Measurements from ENCODE around the gene PARP6.

PARP6 gene

DNA sequence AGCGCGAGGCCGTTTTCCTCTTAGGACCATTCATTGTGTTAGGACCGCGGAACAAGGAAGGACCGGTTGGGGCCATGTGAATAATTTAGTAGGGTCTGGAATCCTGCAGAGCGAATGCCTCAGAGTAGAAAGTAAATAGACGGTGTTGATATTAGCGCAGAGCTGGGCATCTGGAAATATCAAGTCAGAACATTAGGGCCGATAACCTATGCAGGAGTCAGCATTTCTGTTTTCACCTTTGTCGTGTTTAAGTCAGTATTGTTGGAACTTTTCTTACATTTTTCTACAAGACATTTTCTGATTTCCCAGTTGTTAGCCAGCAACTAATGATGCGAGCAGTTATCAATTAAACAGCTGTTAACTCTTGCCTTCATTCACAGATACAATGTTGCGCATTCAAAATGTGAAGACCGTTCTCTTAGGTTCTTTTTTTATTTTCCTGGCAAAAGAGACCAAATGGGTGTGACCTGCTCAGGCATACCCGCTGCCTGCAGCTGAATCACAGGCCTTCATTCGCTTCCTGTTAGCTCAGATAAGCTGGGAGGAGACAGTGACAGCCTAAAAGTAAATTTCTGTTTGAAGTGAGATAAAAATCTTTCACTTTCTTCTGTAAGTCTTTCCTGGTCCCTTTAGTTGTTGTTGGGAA, 40.4 kb downstream of the PARP6 start:
- peak in 1 of 3 donors; percentile 33 for DNase-seq (ENCODE audit: low read depth in 2 of 3, low spot score in 1 of 3)

DNA sequence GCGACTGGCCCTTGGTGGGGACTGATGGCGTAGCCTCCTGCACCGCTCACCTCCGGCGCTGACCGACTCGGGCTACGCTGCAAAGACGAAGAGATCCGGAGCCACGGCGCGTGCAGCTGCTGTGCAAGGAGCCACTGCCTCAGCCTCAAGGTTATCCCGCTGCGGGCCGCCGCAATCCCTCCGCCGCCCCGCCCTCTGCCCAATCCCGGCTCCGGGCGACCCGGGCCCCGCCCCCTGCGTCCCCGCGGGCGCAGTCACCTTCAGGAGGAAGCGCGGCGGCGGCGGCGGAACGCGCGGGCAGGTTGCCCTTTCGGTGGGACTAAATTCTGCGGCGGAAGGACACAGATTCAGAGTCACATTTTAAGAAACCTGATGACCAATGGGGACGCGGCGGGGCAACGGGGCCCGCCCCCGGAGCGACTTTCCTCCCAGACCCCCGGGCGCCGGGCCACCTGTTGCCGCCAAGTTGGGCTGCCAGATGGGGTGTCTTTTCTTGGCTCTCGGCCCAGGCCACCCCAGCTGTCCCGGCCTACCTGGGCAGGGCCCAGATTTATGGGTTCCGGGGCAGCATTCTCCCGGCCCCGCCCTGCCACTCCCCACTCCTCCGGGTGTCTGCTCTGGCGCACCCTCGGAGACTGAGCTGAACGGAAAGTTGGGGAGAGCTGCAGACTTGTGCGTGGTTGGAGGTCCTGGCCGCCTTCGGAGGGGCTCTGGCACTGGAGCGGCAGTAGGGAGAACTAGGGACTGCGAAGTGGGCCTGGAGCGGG, 41.1 kb downstream of the PARP6 start, which contains the start of gene PKM:
Gene PKM, minus strand, starts transcription at position 125 of the 767 bp plus-strand sequence. CDS start 12,093 bp downstream, outside the sequence.
- DNase-seq (ENCODE audit: low read depth in 2 of 3, low spot score in 1 of 3): peak; percentile 97 to 98 (median 98)

DNA sequence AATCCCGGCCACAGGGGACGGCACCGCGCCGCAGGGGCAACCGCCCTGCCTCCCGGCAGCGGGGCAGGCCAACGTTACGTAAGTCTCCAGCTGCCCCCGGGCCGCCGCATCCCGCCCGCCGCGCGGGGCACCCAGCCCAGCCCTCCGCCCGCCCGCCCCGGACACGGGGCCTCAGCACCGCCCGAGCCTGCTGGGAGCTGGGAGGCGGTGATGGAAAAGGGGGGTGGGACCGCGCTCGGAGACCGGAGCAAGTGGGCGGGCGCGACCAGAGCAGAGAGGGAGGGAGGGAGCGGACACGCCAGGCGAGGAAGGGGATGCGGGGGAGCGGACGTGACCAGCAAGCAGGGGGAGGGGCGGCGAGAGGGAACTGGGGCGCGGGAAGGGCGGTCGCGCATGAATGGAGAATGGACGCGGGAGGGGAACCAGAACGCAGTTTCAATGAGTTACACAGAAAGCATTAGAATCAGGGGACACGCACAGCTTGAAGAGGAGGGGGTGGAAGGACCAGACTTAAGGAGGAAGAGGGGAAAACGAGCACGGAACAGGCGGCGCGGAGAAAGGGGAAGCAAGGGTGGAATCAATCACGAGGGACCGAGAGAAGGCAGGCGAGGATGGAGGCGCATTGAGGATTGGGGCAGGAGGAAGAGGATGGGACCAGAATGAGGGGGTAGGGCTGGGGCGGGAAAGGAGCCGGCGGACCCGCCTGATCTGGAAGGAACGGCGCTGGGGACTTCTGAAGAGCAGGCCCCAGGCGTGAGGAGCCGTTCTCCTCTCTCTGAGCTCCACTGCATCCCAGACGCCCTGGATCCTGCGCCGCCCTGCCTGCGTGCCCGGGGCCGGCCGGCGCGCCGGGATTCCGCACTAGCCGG, 41.9 kb downstream of the PARP6 start:
- DNase-seq (ENCODE audit: low read depth in 2 of 3, low spot score in 1 of 3): peak; percentile 85 to 93 (median 88)

DNA sequence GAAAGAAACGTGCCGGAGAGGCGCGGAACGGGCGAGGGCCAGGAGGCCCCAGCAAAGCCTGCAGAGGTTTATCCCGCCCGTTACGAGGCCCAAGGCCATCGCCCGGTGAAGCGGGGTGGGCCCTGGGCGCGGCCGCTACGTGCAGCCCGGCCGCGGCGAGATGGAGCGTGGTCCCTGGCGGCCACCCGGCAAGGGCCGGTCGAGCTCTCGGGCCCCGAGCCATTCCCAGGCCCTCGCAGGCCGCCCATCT, 42.5 kb downstream of the PARP6 start:
- no peak for DNase-seq (ENCODE audit: low read depth in 2 of 3, low spot score in 1 of 3)

DNA sequence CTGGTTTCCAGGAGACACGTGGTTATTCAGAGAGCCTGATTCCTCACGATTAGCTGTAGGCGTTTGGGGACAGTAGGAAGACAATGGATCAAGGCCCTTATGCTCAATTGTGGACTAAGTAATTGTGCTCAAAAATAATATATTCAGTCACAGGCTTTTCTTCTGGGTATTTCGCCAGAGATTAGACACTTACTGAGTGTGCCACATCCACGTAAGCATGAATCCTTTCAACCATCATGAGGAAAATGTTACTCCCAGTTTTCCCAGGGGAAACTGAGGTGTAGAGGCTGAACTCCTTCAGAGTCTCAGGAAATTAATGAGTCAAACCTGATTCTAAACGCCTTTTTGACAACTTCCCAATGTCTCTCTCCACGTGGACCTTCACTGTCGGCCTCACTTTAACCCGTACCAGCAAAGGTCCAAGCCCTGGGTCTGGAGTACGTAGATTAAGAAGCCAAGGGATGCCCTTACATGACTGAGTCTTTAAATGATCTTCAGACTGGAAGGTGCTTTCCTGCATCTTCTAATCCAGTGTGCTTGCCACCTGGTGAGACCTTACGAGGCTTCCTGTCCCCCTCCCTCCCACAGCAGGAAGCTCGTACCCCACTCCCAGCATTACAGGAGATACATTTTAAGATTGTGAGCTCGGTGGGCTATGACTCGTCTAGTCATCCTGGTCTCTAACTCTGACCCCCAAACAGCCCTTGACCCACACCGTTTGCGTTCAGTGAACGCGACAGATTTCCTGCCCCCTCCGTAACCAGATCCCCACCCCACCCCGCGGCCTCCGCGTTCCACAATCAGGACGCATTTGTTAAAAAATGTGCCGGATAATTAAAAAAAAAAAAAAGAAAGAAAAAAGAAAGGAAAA, 43.0 kb downstream of the PARP6 start:
- DNase-seq (ENCODE audit: low read depth in 2 of 3, low spot score in 1 of 3): peak in 2 of 3 donors; percentile 23 to 26

DNA sequence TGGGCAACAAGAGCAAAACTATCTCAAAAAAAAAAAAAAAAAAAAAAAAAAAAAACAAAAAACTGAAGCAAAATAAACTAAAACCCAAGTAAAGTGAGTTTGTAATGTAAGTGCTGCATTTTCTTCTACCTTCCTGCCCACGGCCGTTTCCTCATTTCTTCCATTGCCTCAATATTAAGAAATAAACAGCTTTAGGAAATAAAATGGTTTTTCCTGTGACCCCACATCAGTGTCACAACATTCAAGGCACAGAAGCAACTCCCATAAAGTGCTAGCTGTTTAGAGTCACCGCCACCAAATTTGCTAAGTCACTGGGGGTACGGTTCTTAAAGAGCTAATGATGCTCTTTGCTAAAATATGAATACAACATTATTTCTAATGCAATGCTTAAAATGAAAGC, 44.6 kb downstream of the PARP6 start:
- DNase-seq (ENCODE audit: low read depth in 2 of 3, low spot score in 1 of 3): peak in 1 of 3 donors; percentile 19

DNA sequence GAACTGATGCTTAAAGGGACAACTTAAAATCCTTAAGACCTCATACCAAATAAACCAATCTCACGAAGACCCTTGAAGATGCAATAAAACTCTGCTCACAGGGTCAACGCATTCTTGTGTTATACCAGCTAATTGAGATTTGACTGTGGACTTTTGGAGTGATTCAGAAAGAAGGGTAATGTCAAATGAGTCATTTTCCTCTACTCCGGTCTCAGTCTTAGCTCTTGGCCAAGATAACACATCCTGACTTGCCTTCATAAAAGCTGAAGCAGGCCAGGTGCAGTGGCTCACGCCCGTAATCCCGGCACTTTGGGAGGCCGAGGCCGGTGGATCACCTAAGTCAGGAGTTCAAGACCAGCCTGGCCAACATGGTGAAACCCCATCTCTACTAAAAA, 45.2 kb downstream of the PARP6 start:
- DNase-seq (ENCODE audit: low read depth in 2 of 3, low spot score in 1 of 3): peak; percentile 47 to 54 (median 52)

DNA sequence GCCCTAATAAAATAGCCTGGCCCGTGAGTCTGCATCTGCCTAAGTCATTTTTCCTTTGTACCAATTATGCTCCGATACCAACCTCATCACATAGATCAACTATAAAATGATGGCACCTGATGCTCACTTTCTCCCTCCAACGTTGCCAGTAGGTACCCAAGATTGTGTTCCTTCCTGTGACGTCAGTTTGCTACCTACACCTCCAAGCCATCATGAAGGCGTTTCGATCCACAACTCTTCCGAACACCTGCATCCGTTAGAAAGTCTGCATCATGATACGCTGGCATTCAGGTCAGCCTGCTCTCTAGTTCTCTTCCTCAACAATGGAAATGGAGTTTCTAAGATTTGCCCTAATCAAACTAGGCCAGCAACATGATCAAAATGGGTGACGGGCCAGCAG, 49.1 kb downstream of the PARP6 start:
- DNase-seq (ENCODE audit: low read depth in 2 of 3, low spot score in 1 of 3): no peak

DNA sequence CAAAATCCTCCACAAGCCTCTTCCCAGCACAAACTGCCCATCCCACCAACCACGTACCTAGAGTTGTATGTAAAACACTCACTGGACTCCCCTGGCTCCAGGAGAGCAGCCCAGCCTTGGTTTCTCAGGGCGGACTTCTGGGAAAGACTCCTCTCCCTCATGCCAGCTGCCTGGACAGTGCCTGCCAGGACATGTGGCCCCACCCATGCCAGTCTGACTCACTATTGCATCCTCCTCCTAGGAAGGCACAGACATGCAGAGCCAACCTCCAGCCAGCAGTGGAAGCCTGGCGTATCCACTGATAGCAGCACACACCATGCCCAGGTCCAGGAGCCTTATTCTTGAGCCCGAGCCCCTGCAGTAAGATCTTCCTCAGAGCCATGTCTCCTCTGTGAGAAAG, 50.0 kb downstream of the PARP6 start:
- DNase-seq (ENCODE audit: low read depth in 2 of 3, low spot score in 1 of 3): no peak

DNA sequence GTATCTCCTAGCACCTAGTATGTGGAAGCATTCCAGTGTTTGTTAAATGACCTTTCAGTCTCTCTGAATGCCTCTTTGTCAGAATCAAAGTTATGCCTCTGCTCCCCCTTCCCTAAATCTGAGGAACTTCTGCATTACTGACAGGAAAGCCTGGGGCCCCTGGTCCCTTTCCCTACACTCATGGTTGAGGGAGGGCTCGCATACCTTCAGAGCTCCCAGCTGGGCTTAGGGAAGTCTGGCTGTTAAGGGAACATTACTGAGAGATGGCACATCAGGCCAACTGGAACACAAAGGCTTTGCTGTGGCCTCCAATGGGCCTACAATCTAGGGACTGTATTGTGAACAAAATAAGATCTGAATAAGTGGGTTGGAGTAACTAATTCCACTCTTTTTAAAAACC, 51.7 kb downstream of the PARP6 start:
- no peak for DNase-seq (ENCODE audit: low read depth in 2 of 3, low spot score in 1 of 3)

DNA sequence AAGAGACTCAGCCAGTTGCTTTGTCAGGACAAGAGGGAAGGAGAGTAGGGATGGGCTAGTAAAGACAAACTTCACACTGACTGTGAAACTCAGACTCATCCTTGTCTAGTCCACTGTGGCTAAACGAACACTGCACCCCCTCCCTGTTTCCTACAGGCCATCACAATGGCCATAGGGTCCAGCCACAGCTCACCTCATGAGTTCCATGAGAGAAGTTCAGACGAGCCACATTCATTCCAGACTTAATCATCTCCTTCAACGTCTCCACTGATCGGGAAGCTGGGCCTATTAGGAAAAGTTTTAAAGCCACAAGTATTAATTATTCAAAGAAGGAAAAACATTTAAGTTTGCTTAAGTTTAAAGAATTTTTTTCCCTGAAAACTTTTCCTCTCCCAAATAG, 55.1 kb downstream of the PARP6 start:
- no peak for DNase-seq (ENCODE audit: low read depth in 2 of 3, low spot score in 1 of 3)

DNA sequence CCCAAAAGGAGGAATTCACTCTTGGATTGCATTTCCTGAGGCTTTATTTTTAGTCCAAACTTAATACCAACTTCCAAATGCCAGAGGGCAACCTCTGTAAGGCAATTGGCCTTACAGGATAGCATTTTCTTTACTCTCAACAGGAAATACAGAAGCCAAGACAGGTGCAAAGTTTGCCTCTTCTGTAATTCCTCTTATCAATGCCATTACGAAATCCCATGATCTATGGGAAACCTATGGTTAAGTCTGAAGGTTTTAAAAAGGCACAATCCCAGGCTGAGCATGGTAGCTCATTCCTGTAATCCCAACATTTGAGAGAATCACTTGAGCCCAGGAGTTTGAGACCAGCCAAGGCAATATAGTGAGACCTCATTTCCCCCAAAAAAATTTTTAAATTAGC, 56.3 kb downstream of the PARP6 start:
- DNase-seq (ENCODE audit: low read depth in 2 of 3, low spot score in 1 of 3): no peak

DNA sequence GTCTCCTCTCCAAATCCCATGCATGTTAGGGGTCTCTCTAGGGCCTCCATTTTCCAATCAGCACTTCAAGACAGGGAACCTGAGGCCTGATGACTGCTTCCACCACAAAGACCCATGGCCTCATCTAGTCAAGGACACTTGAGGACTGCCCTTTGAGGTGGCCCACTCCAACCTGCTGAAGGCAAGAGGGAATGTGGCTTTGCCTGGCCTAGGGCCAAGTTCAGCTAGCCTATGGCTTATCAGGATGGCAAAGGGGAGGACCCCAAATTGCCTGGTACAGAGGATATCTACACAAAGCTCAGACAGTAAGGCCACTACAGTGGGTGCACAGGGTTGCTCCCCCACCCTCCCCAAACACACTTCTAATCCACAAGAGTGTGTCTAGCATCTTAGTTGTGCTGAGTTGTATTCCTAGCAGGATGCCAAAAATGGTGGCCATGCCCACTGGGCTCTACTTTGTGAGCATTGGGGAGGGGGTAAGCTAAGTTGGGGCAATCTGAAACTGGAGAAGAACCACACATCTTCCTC, 64.7 kb downstream of the PARP6 start:
- no peak for DNase-seq (ENCODE audit: low read depth in 2 of 3, low spot score in 1 of 3)

DNA sequence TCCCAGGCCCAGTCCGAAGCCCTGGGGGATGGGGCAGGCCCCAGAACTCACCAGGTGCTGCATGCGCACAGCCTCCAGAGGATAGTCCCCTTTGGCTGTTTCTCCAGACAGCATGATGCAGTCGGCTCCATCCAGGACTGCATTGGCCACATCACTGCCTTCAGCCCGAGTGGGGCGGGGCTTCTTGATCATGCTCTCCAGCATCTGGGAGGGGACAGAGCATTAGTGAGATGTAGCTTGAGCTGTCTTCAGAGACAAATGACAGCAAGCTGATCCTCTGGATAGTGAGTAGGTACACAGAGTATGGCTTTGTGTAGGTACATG, 65.7 kb downstream of the PARP6 start:
- DNase-seq (ENCODE audit: low read depth in 2 of 3, low spot score in 1 of 3): no peak

DNA sequence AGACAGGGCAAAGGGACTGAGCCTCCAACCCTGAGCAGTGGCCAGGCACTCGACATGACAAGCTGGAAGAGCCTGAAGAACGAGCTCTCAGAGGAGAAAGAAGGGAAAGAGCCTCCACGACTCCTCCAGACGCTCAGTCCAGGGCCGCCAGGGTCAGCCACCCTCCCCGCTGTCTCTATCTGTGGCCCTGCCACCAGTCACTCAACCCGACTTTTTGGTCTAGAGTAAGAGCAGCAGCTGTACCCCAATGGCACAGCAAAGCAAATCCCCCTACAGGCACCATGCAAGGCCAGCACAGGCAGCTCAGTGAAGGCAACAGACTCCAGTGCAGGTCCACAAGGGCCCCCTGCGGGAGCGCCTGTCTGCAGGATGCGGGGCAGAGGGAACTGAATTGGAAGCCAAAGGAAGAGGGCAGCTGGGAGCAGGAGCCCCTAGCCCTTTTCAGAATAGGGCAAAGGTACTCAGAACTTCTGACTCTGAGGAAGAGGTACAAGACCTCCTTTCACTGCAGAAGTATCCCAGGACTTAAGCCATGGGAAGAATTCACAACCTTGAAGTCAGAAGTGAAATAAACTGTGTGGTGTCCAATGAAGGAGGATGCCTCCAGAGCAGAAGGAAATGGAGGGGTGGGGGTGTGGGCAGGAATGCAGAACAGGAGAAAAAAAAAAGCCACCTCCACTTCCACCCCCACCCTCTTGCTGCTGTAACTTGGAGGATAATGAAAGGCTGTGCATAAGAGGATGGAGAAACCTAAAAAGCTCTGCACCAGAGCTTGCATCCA, 66.3 kb downstream of the PARP6 start:
- no peak for DNase-seq (ENCODE audit: low read depth in 2 of 3, low spot score in 1 of 3)

DNA sequence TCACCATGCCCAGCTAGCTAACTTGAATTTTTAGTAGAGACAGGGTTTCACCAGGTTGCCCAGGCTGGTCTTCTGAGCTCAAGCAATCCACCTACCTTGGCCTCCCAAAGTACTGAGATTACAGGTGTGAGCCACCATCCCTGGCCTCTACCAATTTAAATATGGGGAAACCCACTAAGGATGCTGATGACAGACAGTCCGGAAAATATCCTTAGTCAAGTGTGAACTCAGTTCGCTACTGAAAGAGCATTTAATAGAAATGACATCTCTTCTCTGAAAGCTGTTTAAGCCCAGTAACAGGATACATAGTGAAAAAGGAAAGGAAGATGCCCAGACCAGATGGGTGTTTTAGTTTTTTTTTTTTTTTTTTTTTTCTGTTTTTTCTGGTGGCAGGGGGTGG, 67.1 kb downstream of the PARP6 start:
- no peak for DNase-seq (ENCODE audit: low read depth in 2 of 3, low spot score in 1 of 3)

DNA sequence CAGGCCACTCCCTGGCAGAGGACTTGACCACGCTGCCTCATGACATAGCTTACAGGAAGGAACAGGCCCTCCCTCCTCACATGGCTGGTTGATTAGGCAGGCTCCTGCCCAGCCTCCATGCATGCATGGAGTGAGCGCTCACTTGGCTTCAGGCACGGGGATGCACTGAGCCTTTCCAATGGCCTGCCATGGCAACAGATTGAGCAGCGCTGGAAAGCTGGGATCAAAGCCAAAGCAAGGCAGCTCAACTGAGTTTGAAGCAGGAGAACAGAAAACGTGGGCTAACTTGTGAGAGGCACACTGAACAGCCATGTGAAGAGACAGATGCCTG, 68.9 kb downstream of the PARP6 start:
- DNase-seq (ENCODE audit: low read depth in 2 of 3, low spot score in 1 of 3): no peak

DNA sequence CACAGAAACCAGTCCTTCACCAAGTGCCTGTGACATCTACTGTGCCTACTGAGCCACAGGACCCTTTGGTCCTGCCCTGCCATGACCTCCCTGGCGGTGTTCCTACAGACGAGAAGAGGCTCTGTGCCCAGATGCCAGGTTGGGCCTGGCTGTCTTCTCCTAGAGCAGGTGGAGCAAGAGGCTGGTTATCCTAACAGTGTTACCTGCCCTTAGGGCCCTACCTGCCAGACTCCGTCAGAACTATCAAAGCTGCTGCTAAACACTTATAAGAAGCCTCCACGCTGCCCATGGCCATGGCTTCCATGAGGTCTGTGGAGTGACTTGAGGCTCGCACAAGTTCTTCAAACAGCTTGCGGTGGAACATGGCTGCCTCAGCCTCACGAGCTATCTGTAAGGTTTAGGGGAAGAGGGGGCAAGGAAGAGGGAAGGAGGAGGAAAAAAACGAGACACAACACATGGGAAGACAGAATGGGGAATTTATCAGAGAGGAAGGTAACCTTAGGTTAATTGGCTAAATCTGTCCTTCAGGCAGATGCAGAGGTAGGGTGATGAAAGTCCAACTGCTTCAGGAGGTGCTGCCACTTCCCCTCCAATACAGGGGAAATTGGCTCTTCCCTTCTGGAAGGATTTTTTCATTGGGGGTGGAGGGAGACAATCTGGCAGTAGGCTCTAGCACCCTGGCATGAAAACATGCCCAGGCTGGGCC, 69.4 kb downstream of the PARP6 start:
- no peak for DNase-seq (ENCODE audit: low read depth in 2 of 3, low spot score in 1 of 3)

DNA sequence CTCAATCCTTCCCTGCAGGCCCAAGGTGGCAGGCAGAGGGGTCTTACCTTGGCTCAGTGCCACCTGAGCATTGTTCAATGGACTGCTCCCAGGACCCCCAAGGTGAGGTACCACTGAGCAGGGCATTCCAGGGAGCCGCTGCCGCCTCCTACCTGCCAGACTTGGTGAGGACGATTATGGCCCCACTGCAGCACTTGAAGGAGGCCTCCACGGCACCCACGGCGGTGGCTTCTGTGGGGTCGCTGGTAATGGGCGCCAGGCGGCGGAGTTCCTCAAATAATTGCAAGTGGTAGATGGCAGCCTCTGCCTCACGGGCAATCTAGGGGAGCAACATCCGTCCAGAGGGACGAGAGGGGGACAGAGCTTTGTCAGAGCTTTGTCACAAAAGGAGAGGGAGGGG, 70.1 kb downstream of the PARP6 start:
- no peak for DNase-seq (ENCODE audit: low read depth in 2 of 3, low spot score in 1 of 3)
